Common myeloid progenitor, CD34-positive (primary cell): ENCODE measurements around the gene C16orf96.
A peak's percentile ranks its signal among the peaks of the same experiment; 100 is the strongest.

ENCODE experiments used
- CTCF ChIA-PET: fragments of 350-600 bp; sonication (Branson Sonifier 250); formaldehyde crosslinking; loops from one replicate; lab custom pipeline; 2021; ENCODE audit warnings: antibody characterized with exemption; lab: Charles Lee
- POLR2A ChIA-PET: fragments of 350-600 bp; sonication (Branson Sonifier 250); formaldehyde crosslinking; loops from one replicate; lab custom pipeline; 2021; ENCODE audit warnings: antibody characterized with exemption; lab: Charles Lee
- DNase-seq, 3 donors: peaks; one replicate each; pipeline versions ENCODE4 v3.0.0 to v3.0.0-alpha.2; 2013
- H3K27ac ChIP-seq, 2 experiments: 1 replicate in 1 of 2; 2 replicates in 1 of 2; pipeline ENCODE4 v1.7.0; 2013; ENCODE audit warnings: inconsistent platforms in 2 of 2, low read length in 2 of 2, mild to moderate bottlenecking in 2 of 2, low read depth in 1 of 2, moderate library complexity in 1 of 2; ENCODE audit not compliant: severe bottlenecking in 2 of 2, insufficient read depth in 1 of 2, poor library complexity in 1 of 2
- H3K27me3 ChIP-seq, 5 experiments: replicated peaks in 2 of 5; 1 replicate in 3 of 5; 2 replicates in 2 of 5; pipeline versions ENCODE4 v1.6.1 to v1.7.0; 2013; ENCODE audit warnings: low read length in 4 of 5, mild to moderate bottlenecking in 2 of 5, moderate library complexity in 2 of 5, inconsistent platforms in 1 of 5; ENCODE audit not compliant: insufficient read depth in 5 of 5, control insufficient read depth in 4 of 5
- H3K36me3 ChIP-seq, 4 experiments: 1 replicate in 2 of 4; 2 replicates in 2 of 4; pipeline versions ENCODE4 v1.6.1 to v1.7.0; 2013; ENCODE audit warnings: low read length in 3 of 4, control low read depth in 1 of 4, mild to moderate bottlenecking in 1 of 4; ENCODE audit not compliant: control insufficient read depth in 4 of 4, insufficient read depth in 4 of 4
- H3K4me1 ChIP-seq, 4 experiments: 1 replicate in 3 of 4; 2 replicates in 1 of 4; pipeline versions ENCODE4 v1.6.1 to v1.7.1; 2013; ENCODE audit warnings: low read length in 3 of 4, mild to moderate bottlenecking in 3 of 4, control low read depth in 1 of 4, inconsistent platforms in 1 of 4, moderate library complexity in 1 of 4; ENCODE audit not compliant: control insufficient read depth in 4 of 4, insufficient read depth in 4 of 4; ENCODE audit errors: control extremely low read depth in 1 of 4
- H3K4me3 ChIP-seq, 7 experiments: 1 replicate in 4 of 7; 2 replicates in 3 of 7; pipeline versions ENCODE4 v1.5.1 to v1.7.0; 2013; ENCODE audit warnings: mild to moderate bottlenecking in 7 of 7, low read length in 6 of 7, moderate library complexity in 6 of 7, inconsistent platforms in 2 of 7, low read depth in 2 of 7, control low read depth in 1 of 7; ENCODE audit not compliant: insufficient read depth in 4 of 7, control insufficient read depth in 1 of 7; ENCODE audit errors: extremely low read depth in 1 of 7
- H3K9me3 ChIP-seq, 5 experiments: 1 replicate in 4 of 5; 2 replicates in 1 of 5; pipeline versions ENCODE4 v1.6.1 to v1.7.1; 2013; ENCODE audit warnings: low read length in 4 of 5, mild to moderate bottlenecking in 2 of 5, inconsistent platforms in 1 of 5, low read depth in 1 of 5, moderate library complexity in 1 of 5; ENCODE audit not compliant: control insufficient read depth in 4 of 5, insufficient read depth in 2 of 5; ENCODE audit errors: control extremely low read depth in 1 of 5
- WGBS: methylation state at CpG from one replicate; pipeline ENCODE4 v1.1.5; 2013; ENCODE audit not compliant: insufficient coverage; 5-methylcytosine and 5-hydroxymethylcytosine counted together

Gene C16orf96

GRCh38 chr16:4593086-4593485 lies 36.9 kb downstream of the C16orf96 start:
- Histone ChIP-seq H3K9me3 (peaks cover 0 to 4% (median 3%) of the 10 kb centered on the region in 5 experiments), H3K27ac (no peak overlapping the region), H3K36me3 (no peaks in the 10 kb centered on the region), H3K4me1 (no peaks in the 10 kb centered on the region), H3K4me3 (no peak overlapping the region), H3K27me3 (no peaks in the 10 kb centered on the region)
- no peak for DNase-seq
- POLR2A ChIA-PET: no interaction called here
- 89% methylated on average over 16 of the region's 16 CpGs for WGBS
- CTCF ChIA-PET: interaction anchor here (1.1 to 1.4 kb wide), 3 partner anchors 31 to 87 kb away, joined by 3 read pairs; no protein-coding TSS in a partner anchor

- Histone ChIP-seq H3K4me3 (no peak overlapping the region), H3K27me3 (no peaks in the 10 kb centered on the region), H3K36me3 (no peaks in the 10 kb centered on the region), H3K4me1 (no peaks in the 10 kb centered on the region), H3K27ac (no peak overlapping the region), H3K9me3 (no peaks in the 10 kb centered on the region)
- no peak for DNase-seq
- ChIA-PET CTCF (interaction anchor here (1.2 to 1.4 kb wide), 2 partner anchors 9 to 88 kb away, joined by 3 to 6 read pairs; no protein-coding TSS in a partner anchor), POLR2A (interaction anchor here (0.5 kb wide), 1 partner anchor 116 kb away, joined by 3 read pairs; no protein-coding TSS in a partner anchor)
- 97% methylated on average over 36 of the region's 38 CpGs for whole genome bisulfite sequencing
Observed at GRCh38 chr16:4594433-4595410, 38.6 kb downstream of the C16orf96 start.

GRCh38 chr16:4597174-4597573 lies 41.0 kb downstream of the C16orf96 start:
- Histone ChIP-seq H3K4me1 (peaks cover 0 to 8% (median 4%) of the 10 kb centered on the region in 4 experiments), H3K4me3 (no peak overlapping the region), H3K27me3 (no peaks in the 10 kb centered on the region), H3K36me3 (no peaks in the 10 kb centered on the region), H3K27ac (no peak overlapping the region), H3K9me3 (no peaks in the 10 kb centered on the region)
- CTCF ChIA-PET: interaction anchor here (0.5 to 2.0 kb wide), 2 partner anchors 11 to 839 kb away, joined by 3 to 12 read pairs; no protein-coding TSS in a partner anchor
- POLR2A ChIA-PET: interaction anchor here (0.6 kb wide), 1 partner anchor 20 kb away, joined by 4 read pairs; no protein-coding TSS in a partner anchor
- WGBS: 91% methylated on average over 6 of the region's 9 CpGs
- DNase-seq: no peak

DNA sequence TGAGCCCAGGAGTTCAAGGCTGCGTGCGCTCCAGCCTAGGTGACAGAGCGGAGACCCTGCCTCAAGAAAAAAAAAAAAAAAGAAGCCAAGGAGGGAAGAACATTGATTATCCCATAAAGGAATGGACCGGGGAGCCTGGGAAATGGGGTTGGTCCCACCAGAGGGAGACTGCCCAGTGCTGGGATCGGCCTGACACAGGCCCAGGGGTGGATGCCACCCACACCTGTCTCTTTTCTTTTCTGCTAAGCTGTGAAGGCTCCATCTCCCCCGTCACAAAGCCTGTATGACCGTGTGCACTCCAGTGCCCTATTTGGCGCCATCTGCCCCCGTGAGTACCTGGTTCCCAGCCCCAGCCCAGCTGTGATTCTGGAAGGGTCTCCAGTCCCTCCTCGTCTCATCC lies 42.9 kb downstream of the C16orf96 start:
- WGBS: 92% methylated on average over 10 of the region's 10 CpGs
- Histone ChIP-seq H3K4me1 (peaks cover 0 to 8% (median 4%) of the 10 kb centered on the region in 4 experiments), H3K4me3 (no peak overlapping the region), H3K36me3 (no peaks in the 10 kb centered on the region), H3K27me3 (no peaks in the 10 kb centered on the region), H3K27ac (no peak overlapping the region), H3K9me3 (no peaks in the 10 kb centered on the region)
- ChIA-PET POLR2A (no interaction called here), CTCF (interaction anchor here (0.9 to 2.1 kb wide), 4 partner anchors 9 to 47 kb away, joined by 3 to 5 read pairs (median 4); no protein-coding TSS in a partner anchor)
- DNase-seq: no peak

DNA sequence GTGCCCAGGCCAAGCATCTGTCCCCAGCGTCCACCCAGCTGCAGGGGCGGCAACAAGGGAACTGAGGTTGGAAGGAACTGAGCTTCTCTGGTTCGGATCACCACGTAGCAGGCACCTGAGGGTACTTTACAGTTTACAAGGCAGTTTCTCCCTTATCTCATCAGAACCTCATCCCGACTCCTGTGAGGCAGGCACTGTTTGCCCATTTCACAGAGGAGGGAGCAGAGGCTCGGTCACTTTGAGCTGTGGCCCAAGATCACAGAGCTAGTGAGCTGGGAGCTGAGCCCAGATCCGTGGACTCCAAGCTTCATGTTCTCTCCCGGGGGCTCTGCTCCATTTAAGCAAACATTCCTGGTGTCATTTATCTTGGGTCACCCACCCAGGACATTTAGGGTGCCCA lies 43.4 kb downstream of the C16orf96 start:
- CTCF ChIA-PET: interaction anchor here (0.9 to 2.1 kb wide), 3 partner anchors 8 to 47 kb away, joined by 3 to 5 read pairs (median 4); no protein-coding TSS in a partner anchor
- 95% methylated on average over 7 of the region's 8 CpGs for WGBS
- Histone ChIP-seq H3K36me3 (no peaks in the 10 kb centered on the region), H3K27ac (no peak overlapping the region), H3K4me3 (no peak overlapping the region), H3K27me3 (no peaks in the 10 kb centered on the region), H3K4me1 (peaks cover 0 to 8% (median 4%) of the 10 kb centered on the region in 4 experiments), H3K9me3 (no peaks in the 10 kb centered on the region)
- no peak for DNase-seq
- POLR2A ChIA-PET: no interaction called here

- no peak overlapping the region for H3K4me3 ChIP-seq
- no peak overlapping the region for H3K27ac ChIP-seq
- DNase-seq: peak; percentile 31 to 56 (median 52)
- 58% methylated on average over 11 of the region's 18 CpGs for WGBS
- H3K9me3 ChIP-seq: no peaks in the 10 kb centered on the region
- H3K36me3 ChIP-seq: no peaks in the 10 kb centered on the region
- H3K4me1 ChIP-seq: peaks cover 0 to 8% (median 4%) of the 10 kb centered on the region in 4 experiments
- CTCF ChIA-PET: no interaction called here
- H3K27me3 ChIP-seq: no peaks in the 10 kb centered on the region
- POLR2A ChIA-PET: no interaction called here
Observed at GRCh38 chr16:4601036-4601863, 45.1 kb downstream of the C16orf96 start.
